HepG2 (cell line): Measurements from ENCODE around the gene TRAPPC4. TPM values are rescaled to one million over a fixed set of nuclear protein-coding genes. Genes with fewer than 3 reads are reported as not detected.

Experiments
- ATAC-seq: fragments of 200-7000 bp; cut with Tn5 transposase; 3 replicates; pipeline ENCODE4 v1.9.1; 2020; ENCODE audit warnings: mild to moderate bottlenecking, moderate library complexity
- BruUV-seq: library from RNA; stranded (reverse); fragments of 400-500 nt; replicated peaks from 2 replicates; lab custom pipeline; 2021; lab: Mats Ljungman, UMichigan
- CTCF ChIA-PET: fragments of 300-600 bp; formaldehyde crosslinking; extraction: SDS; loops from one replicate; lab custom pipeline; 2021; ENCODE audit warnings: low total read pairs, inconsistent platforms, low intra/inter-chr PET ratio; lab: Yijun Ruan, JAX
- POLR2A ChIA-PET: fragments of 350-600 bp; sonication (Branson Sonifier 250); formaldehyde crosslinking; loops from one replicate; lab custom pipeline; 2020; ENCODE audit warnings: antibody characterized with exemption, inconsistent platforms; lab: Yijun Ruan, JAX
- DNase-seq: peaks from one replicate; pipeline ENCODE4 v3.0.0-alpha.2; 2015; ENCODE audit warnings: low spot score
- FAIRE-seq: peaks from 3 replicates; lab custom pipeline; 2011; peaks lifted over from hg19 to GRCh38; lab: Jason Lieb, UNC
- H2AFZ ChIP-seq: one replicate; pipeline ENCODE4 v1.6.1; 2011; ENCODE audit warnings: low read length, inconsistent platforms
- H3K27ac ChIP-seq: fragments of 300-600 bp; 3 replicates; pipeline ENCODE4 v1.8.0; 2011; ENCODE audit warnings: mixed run types, mild to moderate bottlenecking, mixed read lengths, low read length, inconsistent platforms; ENCODE audit not compliant: insufficient read depth; ENCODE audit errors: extremely low read length
- H3K27me3 ChIP-seq, 2 experiments: fragments of 200-600 bp in 1 of 2; 2 replicates in 1 of 2; 3 replicates in 1 of 2; pipeline versions ENCODE4 v1.6.0 to v1.8.0; 2011; ENCODE audit warnings: low read length in 2 of 2, mild to moderate bottlenecking in 2 of 2, moderate library complexity in 2 of 2, inconsistent platforms in 1 of 2; ENCODE audit not compliant: insufficient read depth in 2 of 2, control insufficient read depth in 1 of 2
- H3K36me3 ChIP-seq, 2 experiments: fragments of 200-600 bp in 1 of 2; replicated peaks in 1 of 2; 2 replicates in 1 of 2; 3 replicates in 1 of 2; pipeline versions ENCODE4 v1.5.1 to v1.8.0; 2011; ENCODE audit warnings: low read length in 2 of 2, inconsistent platforms in 1 of 2; ENCODE audit not compliant: insufficient read depth in 2 of 2, control insufficient read depth in 1 of 2
- H3K4me1 ChIP-seq: 2 replicates; pipeline ENCODE4 v1.5.1; 2012; ENCODE audit warnings: low read length, inconsistent platforms; ENCODE audit not compliant: insufficient read depth
- H3K4me2 ChIP-seq: 2 replicates; pipeline ENCODE4 v1.6.0; 2011; ENCODE audit warnings: low read depth, low read length, inconsistent platforms
- H3K4me3 ChIP-seq, 3 experiments: fragments of 200-600 bp in 1 of 3; sonication (generic), shearing (Covaris generic) in 1 of 3; replicated peaks in 1 of 3; 2 replicates each; pipeline ENCODE4 v1.5.1; 2011 to 2016; ENCODE audit warnings: low read length in 3 of 3, inconsistent platforms in 2 of 3, low read depth in 2 of 3, mild to moderate bottlenecking in 2 of 3, control low read depth in 1 of 3, mixed read lengths in 1 of 3; ENCODE audit not compliant: insufficient read depth in 1 of 3
- H3K79me2 ChIP-seq: one replicate; pipeline ENCODE4 v1.6.1; 2011; ENCODE audit warnings: low read length, inconsistent platforms; ENCODE audit not compliant: insufficient read depth
- H3K9ac ChIP-seq: 2 replicates; pipeline ENCODE4 v1.6.0; 2011; ENCODE audit warnings: mild to moderate bottlenecking, low read depth, low read length, inconsistent platforms; ENCODE audit not compliant: insufficient read depth
- H3K9me3 ChIP-seq: 2 replicates; pipeline ENCODE4 v1.5.1; 2012; ENCODE audit warnings: mild to moderate bottlenecking, low read length
- H4K20me1 ChIP-seq: 2 replicates; pipeline ENCODE4 v1.6.0; 2011; ENCODE audit warnings: inconsistent platforms, mild to moderate bottlenecking, low read length, moderate library complexity; ENCODE audit not compliant: insufficient read depth
- BRCA1 ChIP-seq: sonication (generic); formaldehyde crosslinking; IDR thresholded peaks from 2 replicates; pipeline ENCODE4 v1.4.0; 2020; ENCODE audit warnings: missing genetic modification reagents
- CSRNP2 ChIP-seq: sonication (generic); formaldehyde crosslinking; conservative IDR thresholded peaks from 2 replicates; pipeline ENCODE4 v1.8.0; 2022; ENCODE audit warnings: low read depth, missing genetic modification reagents
- GATAD2A ChIP-seq: IDR thresholded peaks from 2 replicates; pipeline ENCODE4 v1.6.1; 2016
- HIVEP1 ChIP-seq: sonication (generic); formaldehyde crosslinking; IDR thresholded peaks from 2 replicates; pipeline ENCODE4 v1.4.0; 2020; ENCODE audit warnings: mild to moderate bottlenecking, missing genetic modification reagents
- JUND ChIP-seq: sonication (generic); formaldehyde crosslinking; IDR thresholded peaks from 2 replicates; pipeline ENCODE4 v1.8.0; 2022; ENCODE audit warnings: mild to moderate bottlenecking, missing genetic modification reagents
- MYC ChIP-seq: sonication (generic); formaldehyde crosslinking; IDR thresholded peaks from 2 replicates; pipeline ENCODE4 v1.9.0; 2021; ENCODE audit warnings: missing genetic modification reagents, borderline replicate concordance
- NFE2L1 ChIP-seq: sonication (generic); formaldehyde crosslinking; IDR thresholded peaks from 2 replicates; pipeline ENCODE4 v1.4.0; 2020; ENCODE audit warnings: missing genetic modification reagents, mild to moderate bottlenecking, borderline replicate concordance
- NR2F6 ChIP-seq, 2 experiments: IDR thresholded peaks; 2 replicates each; pipeline ENCODE4 v1.6.1; 2016; ENCODE audit warnings: antibody characterized with exemption in 1 of 2, mild to moderate bottlenecking in 1 of 2
- PHB2 ChIP-seq: fragments of 450-650 bp; IDR thresholded peaks from 2 replicates; pipeline ENCODE4 v1.6.1; 2018; ENCODE audit not compliant: partially characterized antibody
- STAG1 ChIP-seq: sonication (generic); formaldehyde crosslinking; IDR thresholded peaks from 2 replicates; pipeline ENCODE4 v1.4.0; 2020; ENCODE audit warnings: missing genetic modification reagents
- ZBTB25 ChIP-seq: IDR thresholded peaks from 2 replicates; pipeline ENCODE4 v1.6.1; 2018; ENCODE audit warnings: missing genetic modification reagents
- ZBTB42 ChIP-seq: sonication (generic); formaldehyde crosslinking; IDR thresholded peaks from 2 replicates; pipeline ENCODE4 v1.5.0; 2020; ENCODE audit warnings: mild to moderate bottlenecking, missing genetic modification reagents
- ZIK1 ChIP-seq: sonication (generic); formaldehyde crosslinking; IDR thresholded peaks from 2 replicates; pipeline ENCODE4 v1.5.0; 2020; ENCODE audit warnings: mild to moderate bottlenecking, low read depth, missing genetic modification reagents, borderline replicate concordance
- ZNF101 ChIP-seq: sonication (generic); formaldehyde crosslinking; IDR thresholded peaks from 2 replicates; pipeline ENCODE4 v1.4.0; 2020; ENCODE audit warnings: mild to moderate bottlenecking, low read depth, missing genetic modification reagents, borderline replicate concordance
- ZNF33B ChIP-seq: sonication (generic); formaldehyde crosslinking; IDR thresholded peaks from 2 replicates; pipeline ENCODE4 v1.5.1; 2020; ENCODE audit warnings: mild to moderate bottlenecking, missing genetic modification reagents
- ZNF589 ChIP-seq: sonication (generic); formaldehyde crosslinking; conservative IDR thresholded peaks from 2 replicates; pipeline ENCODE4 v1.8.0; 2022; ENCODE audit warnings: mild to moderate bottlenecking, moderate library complexity, missing genetic modification reagents
- ZNF614 ChIP-seq: IDR thresholded peaks from 2 replicates; pipeline ENCODE4 v1.6.1; 2018; ENCODE audit warnings: missing biosample characterization, missing genetic modification reagents, inconsistent platforms, borderline replicate concordance
- ZNF784 ChIP-seq: sonication (generic); formaldehyde crosslinking; IDR thresholded peaks from 2 replicates; pipeline ENCODE4 v1.5.1; 2020; ENCODE audit warnings: missing genetic modification reagents, mild to moderate bottlenecking, borderline replicate concordance
- ZNF790 ChIP-seq: sonication (generic); formaldehyde crosslinking; IDR thresholded peaks from 2 replicates; pipeline ENCODE4 v1.8.0; 2022; ENCODE audit warnings: missing genetic modification reagents, mild to moderate bottlenecking, borderline replicate concordance
- WGBS: methylation state at CpG from one replicate; pipeline ENCODE4 v1.1.6; 2017; ENCODE audit warnings: low lambda C conversion rate; 5-methylcytosine and 5-hydroxymethylcytosine counted together
- in situ Hi-C: cut with HindIII; loops from 2 replicates; pipeline ENCODE4 v1.10.0; 2017; ENCODE audit warnings: low pct_unique_long_range_greater_than_20kb; ENCODE audit not compliant: extremely low pct_ligation_motif_present
- intact Hi-C: fragments of 100-400 bp; cut with micrococcal nuclease; formaldehyde crosslinking; loops from one replicate; pipeline ENCODE4 v1.10.0; 2022; ENCODE audit not compliant: unreplicated experiment
- polyA plus RNA-seq, 8 experiments: library from polyadenylated mRNA; depleted of rRNA in 3 of 8; stranded (reverse) in 7 of 8; unstranded in 1 of 8; fragments of >200 nt; fragmentation: Illumina TruSeq in 4 of 8; extraction: Trizol in 4 of 8; gene quantifications; 2 replicates each; pipeline versions ENCODE4 v1.2.1 to v1.2.3, GENCODE V29; 2011 to 2016; ENCODE audit warnings: low read depth in 4 of 8, missing spikeins in 1 of 8, mixed read lengths in 1 of 8; ENCODE audit not compliant: insufficient read depth in 1 of 8
- total RNA-seq, 5 experiments: library from RNA; depleted of rRNA; stranded (reverse); fragments of >200 nt; fragmentation: Illumina TruSeq; extraction: Trizol; gene quantifications; 2 replicates each; pipeline ENCODE4 v1.2.3, GENCODE V29; 2016; ENCODE audit warnings: low read depth in 1 of 5

TRAPPC4 gene
- total and polyA plus RNA-seq, 2 of the 13 experiments (the other 11 are each of a cell fraction or from before 2014, with no cell fraction given) = 97.4 to 140 TPM

- Histone ChIP-seq H3K27me3 (no peaks in the 10 kb centered on the region; a peak in 1 of 5 replicates), H3K9me3 (no peaks in the 10 kb centered on the region), H3K9ac (peak overlapping the region; percentile 74), H3K27ac (peak overlapping the region; percentile 56), H3K4me1 (peaks cover 42% of the 10 kb centered on the region), H3K4me3 (peak overlapping the region; percentile 79 to 91 (median 90)), H2AFZ (no peak overlapping the region), H3K4me2 (peak overlapping the region; percentile 80), H3K36me3 (peaks cover 6 to 17% of the 10 kb centered on the region in 2 experiments; a peak in 3 of 5 replicates), H4K20me1 (no peaks in the 10 kb centered on the region), H3K79me2 (peaks cover 35% of the 10 kb centered on the region)
- intact Hi-C loops = loop anchor here (2.0 kb wide), 1 partner anchor 32 kb away; the partner anchor contains the start of gene SLC37A4
- POLR2A ChIA-PET = interaction anchor here (1.0 to 2.8 kb wide), 9 partner anchors 14 to 208 kb away, joined by 3 to 66 read pairs (median 5); partner anchors contain the start of genes DDX6, HMBS, NLRX1 and RPS25
- FAIRE-seq (peak; percentile 47), ATAC-seq (peak; percentile 54), DNase-seq (peak; percentile 81)
- CTCF ChIA-PET = no interaction called here
- BruUV-seq = no TSS peak
- in situ Hi-C loops = no loop called here
- WGBS = 14% methylated on average over 6 of the region's 6 CpGs
- TF ChIP-seq ZIK1 (CRISPR knock-in tag) (no peak), ZNF790 (CRISPR knock-in tag) (no peak), ZNF101 (no peak), HIVEP1 (no peak), STAG1 (no peak), BRCA1 (CRISPR knock-in tag) (no peak), ZBTB42 (no peak), ZNF589 (CRISPR knock-in tag) (no peak), PHB2 (no peak), MYC (no peak), NR2F6 (IDR thresholded peaks at IDR 0.05) (no peak), NR2F6 (CRISPR knock-in tag; IDR thresholded peaks at IDR 0.05) (0 out of 2 replicates have a peak, but pooled peaks have one; percentile 16), CSRNP2 (no peak), ZNF614 (no peak), ZBTB25 (CRISPR knock-in tag) (no peak), ZNF784 (no peak), NFE2L1 (CRISPR knock-in tag) (no peak), JUND (CRISPR knock-in tag) (peak; percentile 88), ZNF33B (CRISPR knock-in tag) (no peak), GATAD2A (peak; percentile 39; the same call in 1 of the 2 replicates)
Measured at GRCh38 chr11:118998822-118999221, 19.7 kb upstream of the TRAPPC4 start.
